ENCODE results near the gene EPHA8.

EPHA8 gene

DNA sequence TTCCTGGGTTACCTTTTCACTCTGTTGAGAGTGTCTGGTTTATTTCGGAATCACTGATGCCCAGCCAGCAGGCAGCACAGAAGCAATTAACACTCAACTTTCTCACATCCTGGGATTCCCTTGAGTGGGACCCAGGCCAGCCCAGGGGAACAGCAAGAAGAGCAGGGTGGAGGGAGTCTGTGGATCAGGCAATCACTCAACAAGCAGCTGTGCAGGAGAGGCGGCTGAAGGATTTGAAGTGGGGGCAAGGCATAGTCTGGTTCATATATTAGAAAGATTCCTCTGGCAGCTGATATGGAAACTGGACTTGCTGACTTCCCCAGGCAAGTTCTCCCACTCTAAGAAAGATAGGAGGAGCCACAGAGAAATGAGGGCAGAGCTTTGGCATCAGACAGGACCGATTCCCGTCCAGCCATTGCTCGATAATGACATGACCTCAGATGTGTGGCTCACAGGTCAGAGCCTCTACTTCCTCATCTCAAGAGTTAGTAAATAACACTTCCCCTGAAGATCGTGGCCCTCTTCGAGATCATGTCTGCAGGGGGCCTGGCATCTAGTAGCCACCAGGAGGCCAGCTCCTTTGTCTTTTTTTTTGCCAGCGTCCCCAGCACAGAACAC lies 12.4 kb downstream of the EPHA8 start:
- TF ChIP-seq, protein P1, sequence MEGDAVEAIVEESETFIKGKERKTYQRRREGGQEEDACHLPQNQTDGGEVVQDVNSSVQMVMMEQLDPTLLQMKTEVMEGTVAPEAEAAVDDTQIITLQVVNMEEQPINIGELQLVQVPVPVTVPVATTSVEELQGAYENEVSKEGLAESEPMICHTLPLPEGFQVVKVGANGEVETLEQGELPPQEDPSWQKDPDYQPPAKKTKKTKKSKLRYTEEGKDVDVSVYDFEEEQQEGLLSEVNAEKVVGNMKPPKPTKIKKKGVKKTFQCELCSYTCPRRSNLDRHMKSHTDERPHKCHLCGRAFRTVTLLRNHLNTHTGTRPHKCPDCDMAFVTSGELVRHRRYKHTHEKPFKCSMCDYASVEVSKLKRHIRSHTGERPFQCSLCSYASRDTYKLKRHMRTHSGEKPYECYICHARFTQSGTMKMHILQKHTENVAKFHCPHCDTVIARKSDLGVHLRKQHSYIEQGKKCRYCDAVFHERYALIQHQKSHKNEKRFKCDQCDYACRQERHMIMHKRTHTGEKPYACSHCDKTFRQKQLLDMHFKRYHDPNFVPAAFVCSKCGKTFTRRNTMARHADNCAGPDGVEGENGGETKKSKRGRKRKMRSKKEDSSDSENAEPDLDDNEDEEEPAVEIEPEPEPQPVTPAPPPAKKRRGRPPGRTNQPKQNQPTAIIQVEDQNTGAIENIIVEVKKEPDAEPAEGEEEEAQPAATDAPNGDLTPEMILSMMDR (IDR thresholded peaks at IDR 0.05; ENCODE audit: low read depth, low read length, missing control alignments), result no peak
- in situ Hi-C loops (cut with HindIII; ENCODE audit: low pct_ligation_motif_present, low sequenced_read_pairs), result no loop called here
- Histone ChIP-seq H3K4me3 (ENCODE audit: low read depth, low read length) (no peak overlapping the region), H3K27ac (no peak overlapping the region), H3K27me3 (replicated peaks) (peaks cover 6% of the 10 kb centered on the region), H3K36me3 (replicated peaks) (no peaks in the 10 kb centered on the region)
- no peak for DNase-seq

DNA sequence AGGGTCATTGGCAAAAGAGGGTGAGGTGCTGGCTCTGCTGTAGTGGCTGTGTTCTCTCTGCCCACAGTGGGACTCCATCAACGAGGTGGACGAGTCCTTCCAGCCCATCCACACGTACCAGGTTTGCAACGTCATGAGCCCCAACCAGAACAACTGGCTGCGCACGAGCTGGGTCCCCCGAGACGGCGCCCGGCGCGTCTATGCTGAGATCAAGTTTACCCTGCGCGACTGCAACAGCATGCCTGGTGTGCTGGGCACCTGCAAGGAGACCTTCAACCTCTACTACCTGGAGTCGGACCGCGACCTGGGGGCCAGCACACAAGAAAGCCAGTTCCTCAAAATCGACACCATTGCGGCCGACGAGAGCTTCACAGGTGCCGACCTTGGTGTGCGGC lies 12.9 kb downstream of the EPHA8 start:
- in situ Hi-C loops (cut with HindIII; ENCODE audit: low pct_ligation_motif_present, low sequenced_read_pairs), result no loop called here

DNA sequence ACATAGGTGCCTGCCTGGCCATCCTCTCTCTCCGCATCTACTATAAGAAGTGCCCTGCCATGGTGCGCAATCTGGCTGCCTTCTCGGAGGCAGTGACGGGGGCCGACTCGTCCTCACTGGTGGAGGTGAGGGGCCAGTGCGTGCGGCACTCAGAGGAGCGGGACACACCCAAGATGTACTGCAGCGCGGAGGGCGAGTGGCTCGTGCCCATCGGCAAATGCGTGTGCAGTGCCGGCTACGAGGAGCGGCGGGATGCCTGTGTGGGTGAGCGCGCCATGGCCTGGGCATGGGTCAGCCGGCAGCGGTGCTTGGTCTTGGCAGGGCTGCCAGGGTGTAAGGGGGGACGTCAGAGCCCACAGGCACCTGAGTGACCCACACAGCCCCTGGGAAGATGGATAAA lies 13.3 kb downstream of the EPHA8 start:
- TF ChIP-seq, protein P1 (IDR thresholded peaks at IDR 0.05; ENCODE audit: low read depth, low read length, missing control alignments), result no peak
- Histone ChIP-seq H3K27me3 (replicated peaks) (peaks cover 6% of the 10 kb centered on the region), H3K27ac (no peak overlapping the region), H3K4me3 (ENCODE audit: low read depth, low read length) (no peak overlapping the region), H3K36me3 (replicated peaks) (no peaks in the 10 kb centered on the region)
- DNase-seq, result no peak
- in situ Hi-C loops (cut with HindIII; ENCODE audit: low pct_ligation_motif_present, low sequenced_read_pairs), result no loop called here

More for the DNA sequence above, 12.9 kb downstream of the EPHA8 start:
- TF ChIP-seq, protein P1 (IDR thresholded peaks at IDR 0.05; ENCODE audit: low read depth, low read length, missing control alignments), result no peak
- peaks cover 6% of the 10 kb centered on the region for H3K27me3 ChIP-seq (replicated peaks)
- H3K27ac ChIP-seq, result no peak overlapping the region
- H3K4me3 ChIP-seq (ENCODE audit: low read depth, low read length), result no peak overlapping the region
- no peaks in the 10 kb centered on the region for H3K36me3 ChIP-seq (replicated peaks)
- DNase-seq, result no peak

DNA sequence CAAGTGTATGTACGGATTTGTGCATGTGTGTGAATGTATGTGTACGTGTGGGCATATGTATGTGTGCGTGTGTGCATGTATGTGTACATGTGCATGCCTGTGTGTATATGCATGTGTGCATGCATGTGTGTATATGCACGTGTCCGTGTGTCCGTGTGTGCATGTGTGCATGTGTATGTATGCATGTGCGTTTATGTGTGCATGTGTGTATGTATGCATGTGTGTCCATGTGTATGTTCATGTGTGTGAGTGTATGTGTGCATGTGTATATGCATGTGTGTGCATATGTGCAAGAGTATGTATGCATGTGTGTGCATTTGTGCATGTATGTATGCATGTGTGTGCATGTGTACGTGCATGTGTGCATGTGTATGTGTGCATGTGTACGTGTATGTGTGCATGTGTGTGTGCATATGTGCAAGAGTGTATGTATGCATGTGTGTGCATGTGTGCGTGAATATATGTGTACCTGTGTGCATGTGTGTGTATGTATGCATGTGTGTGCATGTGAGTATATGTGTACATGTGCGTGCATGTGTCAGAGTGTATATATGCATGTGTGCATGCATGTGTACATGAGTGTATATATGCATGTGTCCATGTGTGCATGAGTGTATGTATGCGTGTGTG lies 15.6 kb downstream of the EPHA8 start:
- no peak for DNase-seq
- TF ChIP-seq, protein P1 (IDR thresholded peaks at IDR 0.05; ENCODE audit: low read depth, low read length, missing control alignments), result no peak
- in situ Hi-C loops (cut with HindIII; ENCODE audit: low pct_ligation_motif_present, low sequenced_read_pairs), result no loop called here
- H3K27ac ChIP-seq, result no peak overlapping the region
- H3K36me3 ChIP-seq (replicated peaks), result no peaks in the 10 kb centered on the region
- peaks cover 4% of the 10 kb centered on the region for H3K27me3 ChIP-seq (replicated peaks)
- no peak overlapping the region for H3K4me3 ChIP-seq (ENCODE audit: low read depth, low read length)

DNA sequence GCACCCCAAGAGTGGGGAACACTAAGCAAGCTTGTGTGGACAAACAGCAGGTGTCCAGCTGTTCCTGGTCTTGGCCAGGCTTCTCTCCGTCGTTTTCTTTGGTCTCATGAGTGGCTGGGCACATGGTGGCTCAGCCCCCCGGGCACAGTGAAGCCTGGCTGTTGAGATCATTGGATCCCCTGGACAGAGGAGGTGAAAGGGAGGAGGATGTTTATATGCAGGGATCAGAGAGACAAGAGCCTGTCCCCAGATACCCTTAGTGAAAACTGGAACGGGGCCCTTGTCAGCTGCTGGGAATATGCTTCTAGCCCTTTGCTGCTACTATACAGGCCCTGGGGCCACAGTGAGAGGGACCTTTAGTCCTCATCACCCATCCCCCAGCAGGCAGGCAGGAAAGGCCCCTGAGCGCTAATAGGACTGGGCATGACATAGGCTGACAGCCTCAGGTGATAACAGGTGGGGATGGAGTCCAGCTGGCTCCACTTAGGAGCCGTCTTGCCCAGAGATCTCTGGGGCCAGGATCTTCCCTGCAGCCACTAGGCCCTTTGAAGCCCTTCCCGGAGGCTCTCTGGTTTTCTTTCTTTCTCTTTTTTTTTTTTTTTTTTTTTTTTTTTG lies 16.4 kb downstream of the EPHA8 start:
- H3K36me3 ChIP-seq (replicated peaks), result no peaks in the 10 kb centered on the region
- H3K27ac ChIP-seq, result no peak overlapping the region
- H3K4me3 ChIP-seq (ENCODE audit: low read depth, low read length), result no peak overlapping the region
- DNase-seq, result no peak
- in situ Hi-C loops (cut with HindIII; ENCODE audit: low pct_ligation_motif_present, low sequenced_read_pairs), result no loop called here
- TF ChIP-seq, protein P1 (IDR thresholded peaks at IDR 0.05; ENCODE audit: low read depth, low read length, missing control alignments), result no peak
- peaks cover 7% of the 10 kb centered on the region for H3K27me3 ChIP-seq (replicated peaks)
